Neural cell (in vitro differentiated cells): ENCODE data around the gene MYO9A.

Experiments
- EP300 ChIP-seq: fragments of 450-650 bp; conservative IDR thresholded peaks from 2 replicates; pipeline ENCODE4 v1.6.1; 2014; ENCODE audit warnings: antibody characterized with exemption, mild to moderate bottlenecking, moderate library complexity; ENCODE audit not compliant: poor library complexity, severe bottlenecking
- POLR2AphosphoS5 ChIP-seq: IDR thresholded peaks from 2 replicates; pipeline ENCODE4 v1.6.1; 2012
- RAD21 ChIP-seq: fragments of 450-650 bp; conservative IDR thresholded peaks from 2 replicates; pipeline ENCODE4 v1.6.1; 2014; ENCODE audit warnings: antibody characterized with exemption, mild to moderate bottlenecking, moderate library complexity
- SMC3 ChIP-seq: fragments of 450-650 bp; conservative IDR thresholded peaks from 2 replicates; pipeline ENCODE4 v1.6.1; 2014; ENCODE audit warnings: antibody characterized with exemption, mild to moderate bottlenecking, moderate library complexity; ENCODE audit not compliant: poor library complexity
- TF ChIP-seq, protein P1 (sequence below): fragments of 450-650 bp; IDR thresholded peaks from 2 replicates; pipeline ENCODE4 v1.5.1; 2014; ENCODE audit warnings: antibody characterized with exemption, mild to moderate bottlenecking, moderate library complexity; ENCODE audit not compliant: poor library complexity, severe bottlenecking

- TF ChIP-seq EP300 (no peak), SMC3 (no peak), RAD21 (no peak), POLR2AphosphoS5 (no peak)
- TF ChIP-seq, protein P1, sequence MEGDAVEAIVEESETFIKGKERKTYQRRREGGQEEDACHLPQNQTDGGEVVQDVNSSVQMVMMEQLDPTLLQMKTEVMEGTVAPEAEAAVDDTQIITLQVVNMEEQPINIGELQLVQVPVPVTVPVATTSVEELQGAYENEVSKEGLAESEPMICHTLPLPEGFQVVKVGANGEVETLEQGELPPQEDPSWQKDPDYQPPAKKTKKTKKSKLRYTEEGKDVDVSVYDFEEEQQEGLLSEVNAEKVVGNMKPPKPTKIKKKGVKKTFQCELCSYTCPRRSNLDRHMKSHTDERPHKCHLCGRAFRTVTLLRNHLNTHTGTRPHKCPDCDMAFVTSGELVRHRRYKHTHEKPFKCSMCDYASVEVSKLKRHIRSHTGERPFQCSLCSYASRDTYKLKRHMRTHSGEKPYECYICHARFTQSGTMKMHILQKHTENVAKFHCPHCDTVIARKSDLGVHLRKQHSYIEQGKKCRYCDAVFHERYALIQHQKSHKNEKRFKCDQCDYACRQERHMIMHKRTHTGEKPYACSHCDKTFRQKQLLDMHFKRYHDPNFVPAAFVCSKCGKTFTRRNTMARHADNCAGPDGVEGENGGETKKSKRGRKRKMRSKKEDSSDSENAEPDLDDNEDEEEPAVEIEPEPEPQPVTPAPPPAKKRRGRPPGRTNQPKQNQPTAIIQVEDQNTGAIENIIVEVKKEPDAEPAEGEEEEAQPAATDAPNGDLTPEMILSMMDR, result no peak
Observed at GRCh38 chr15:72034351-72034750, 83.6 kb downstream of the MYO9A start.
